DMS153 treated with DMSO at 0.1 percent for 48 hours (cell line): ENCODE measurements around the gene DNMT3B.
"Not testable (repeated sequence)": the region's sequence is repeated elsewhere in the genome, so short reads cannot be mapped to it uniquely, and the experiment has no call there.

ENCODE experiments used
- DNase-seq: peaks from one replicate; lab custom pipeline; 2025; ENCODE audit not compliant: unreplicated experiment; lab: John Stamatoyannopoulos, UW

Gene DNMT3B

GRCh38 chr20:32789896-32790750 lies 27.9 kb downstream of the DNMT3B start:
- DNase-seq = peak; percentile 46

GRCh38 chr20:32790751-32791057 lies 28.5 kb downstream of the DNMT3B start:
- no peak for DNase-seq

- no peak for DNase-seq
Measured at GRCh38 chr20:32792316-32792715, 30.1 kb downstream of the DNMT3B start.

GRCh38 chr20:32792731-32793458 lies 30.7 kb downstream of the DNMT3B start:
- no peak for DNase-seq

GRCh38 chr20:32796383-32796948 lies 34.3 kb downstream of the DNMT3B start:
- no peak for DNase-seq

- no peak for DNase-seq
Measured at GRCh38 chr20:32796981-32797451, 34.8 kb downstream of the DNMT3B start.

- not testable (repeated sequence) for DNase-seq
Measured at GRCh38 chr20:32797571-32797970, 35.4 kb downstream of the DNMT3B start.

- DNase-seq = no peak
Measured at GRCh38 chr20:32798046-32798981, 36.1 kb downstream of the DNMT3B start.

GRCh38 chr20:32803092-32803491 lies 40.9 kb downstream of the DNMT3B start:
- DNase-seq = no peak

- DNase-seq = no peak
Measured at GRCh38 chr20:32804022-32804715, 42.0 kb downstream of the DNMT3B start.

GRCh38 chr20:32804817-32805216 lies 42.6 kb downstream of the DNMT3B start:
- DNase-seq = no peak

GRCh38 chr20:32805721-32806120 lies 43.5 kb downstream of the DNMT3B start:
- no peak for DNase-seq

- no peak for DNase-seq
Measured at GRCh38 chr20:32806356-32806755, 44.2 kb downstream of the DNMT3B start.

GRCh38 chr20:32807706-32808105 lies 45.5 kb downstream of the DNMT3B start:
- no peak for DNase-seq

- no peak for DNase-seq
Measured at GRCh38 chr20:32808438-32808837, 46.3 kb downstream of the DNMT3B start.

- DNase-seq = no peak
Measured at GRCh38 chr20:32809907-32810306, 47.7 kb downstream of the DNMT3B start.

- no peak for DNase-seq
Measured at GRCh38 chr20:32810941-32811340, 48.8 kb downstream of the DNMT3B start.

- no peak for DNase-seq
Measured at GRCh38 chr20:32811886-32812285, 49.7 kb downstream of the DNMT3B start.

- peak; percentile 27 for DNase-seq
Measured at GRCh38 chr20:32819992-32820697, 58.0 kb downstream of the DNMT3B start.
